Activated CD4-positive, alpha-beta T cell treated with anti-CD3 and anti-CD28 coated beads for 48 hours (primary cell): Measurements from ENCODE around the gene CIAO2B.
"Not testable (repeated sequence)": the region's sequence is repeated elsewhere in the genome, so short reads cannot be mapped to it uniquely, and the experiment has no call there.

ENCODE experiments used
- DNase-seq: peaks from one replicate; pipeline ENCODE4 v3.0.0-alpha.2; 2020

CIAO2B gene

GRCh38 chr16:66936889-66937554 lies 2.8 kb upstream of the CIAO2B start:
- DNase-seq: no peak

- no peak for DNase-seq
Observed at GRCh38 chr16:66936462-66936861, 2.3 kb upstream of the CIAO2B start.

- no peak for DNase-seq
Observed at GRCh38 chr16:66935314-66936011, 1.3 kb upstream of the CIAO2B start, which contains the start of gene CES2. Gene CES2, plus strand, starts transcription at chr16:66935516. Its CDS starts 120 bp downstream, at chr16:66935636.

GRCh38 chr16:66934839-66935313 lies 674 bp upstream of the CIAO2B start:
- DNase-seq: not testable (repeated sequence)

GRCh38 chr16:66933776-66934137 lies 445 bp downstream of the CIAO2B start:
- DNase-seq: peak; percentile 73

GRCh38 chr16:66932076-66932475 lies 2.1 kb downstream of the CIAO2B start:
- no peak for DNase-seq

GRCh38 chr16:66931665-66932064 lies 2.5 kb downstream of the CIAO2B start:
- no peak for DNase-seq

- DNase-seq: no peak
Observed at GRCh38 chr16:66930189-66930588, 4.0 kb downstream of the CIAO2B start.

GRCh38 chr16:66928702-66929388 lies 5.4 kb downstream of the CIAO2B start:
- DNase-seq: peak; percentile 70

- no peak for DNase-seq
Observed at GRCh38 chr16:66927918-66928649, 6.1 kb downstream of the CIAO2B start.

GRCh38 chr16:66926961-66927436 lies 7.2 kb downstream of the CIAO2B start:
- no peak for DNase-seq

- DNase-seq: no peak
Observed at GRCh38 chr16:66926171-66926947, 7.8 kb downstream of the CIAO2B start.

- no peak for DNase-seq
Observed at GRCh38 chr16:66925322-66925840, 8.8 kb downstream of the CIAO2B start, which contains the start of gene RRAD. Gene RRAD, minus strand, starts transcription at chr16:66925535. Its CDS starts 356 bp downstream, at chr16:66925179.

GRCh38 chr16:66924527-66925321 lies 9.5 kb downstream of the CIAO2B start:
- peak; percentile 55 for DNase-seq

- no peak for DNase-seq
Observed at GRCh38 chr16:66923866-66924265, 10.3 kb downstream of the CIAO2B start.

GRCh38 chr16:66923247-66923731 lies 10.9 kb downstream of the CIAO2B start:
- no peak for DNase-seq

GRCh38 chr16:66921729-66922450 lies 12.3 kb downstream of the CIAO2B start:
- no peak for DNase-seq

- no peak for DNase-seq
Observed at GRCh38 chr16:66920924-66921680, 13.1 kb downstream of the CIAO2B start.

GRCh38 chr16:66920299-66920590 lies 14.0 kb downstream of the CIAO2B start:
- DNase-seq: no peak
